Skeletal muscle satellite cell (primary cell): ENCODE data around the gene SIN3B.

Experiments
- H3K27me3 ChIP-seq: 2 replicates; pipeline ENCODE4 v1.7.0; 2013; ENCODE audit warnings: low read length; ENCODE audit not compliant: control insufficient read depth, insufficient read depth
- H3K36me3 ChIP-seq: 2 replicates; pipeline ENCODE4 v1.7.0; 2013; ENCODE audit warnings: mild to moderate bottlenecking, control low read depth, low read length; ENCODE audit not compliant: insufficient read depth
- H3K4me1 ChIP-seq: 2 replicates; pipeline ENCODE4 v1.7.0; 2013; ENCODE audit warnings: low read length; ENCODE audit not compliant: control insufficient read depth, insufficient read depth
- H3K4me2 ChIP-seq: 2 replicates; pipeline ENCODE4 v1.7.0; 2013; ENCODE audit warnings: mild to moderate bottlenecking, low read length
- H3K4me3 ChIP-seq: 2 replicates; pipeline ENCODE4 v1.7.0; 2013; ENCODE audit warnings: low read length
- H3K9ac ChIP-seq: 2 replicates; pipeline ENCODE4 v1.7.0; 2013; ENCODE audit warnings: mild to moderate bottlenecking, low read depth, low read length, moderate library complexity
- H3K9me3 ChIP-seq: replicated peaks from 2 replicates; pipeline ENCODE4 v1.7.0; 2013; ENCODE audit warnings: mild to moderate bottlenecking, control low read depth, low read length

The SIN3B gene

DNA sequence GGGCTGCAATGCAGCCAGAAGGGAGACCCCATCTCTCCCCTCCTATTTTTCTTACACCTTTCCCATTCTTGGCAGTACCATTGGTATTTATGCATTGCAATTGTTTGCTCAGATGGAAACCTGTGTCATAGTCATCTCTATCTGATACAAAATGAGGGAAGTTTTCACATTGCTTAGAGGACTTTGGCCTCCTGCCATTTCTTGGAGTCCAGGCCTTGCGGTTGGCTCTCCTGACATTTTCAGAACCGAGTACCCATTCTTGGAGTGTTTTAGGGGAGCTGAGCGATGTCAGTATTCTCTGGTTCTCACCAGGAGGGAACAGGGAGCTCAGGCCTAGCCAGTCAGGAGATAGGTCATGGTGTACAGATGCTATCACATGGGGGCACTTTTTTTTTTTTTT lies 1.5 kb downstream of the SIN3B start:
- Histone ChIP-seq H3K4me3 (peak overlapping the region; percentile 90), H3K36me3 (peaks cover 29% of the 10 kb centered on the region), H3K9me3 (no peaks in the 10 kb centered on the region), H3K4me1 (peaks cover 15% of the 10 kb centered on the region), H3K9ac (peak overlapping the region; percentile 89), H3K4me2 (peak overlapping the region; percentile 89), H3K27me3 (peaks cover 5% of the 10 kb centered on the region)

- Histone ChIP-seq H3K4me1 (peaks cover 15% of the 10 kb centered on the region), H3K27me3 (no peaks in the 10 kb centered on the region), H3K9ac (no peak overlapping the region), H3K9me3 (no peaks in the 10 kb centered on the region), H3K4me3 (no peak overlapping the region), H3K36me3 (peaks cover 37% of the 10 kb centered on the region), H3K4me2 (no peak overlapping the region)
Measured at GRCh38 chr19:16831531-16831930, 2.3 kb downstream of the SIN3B start.

DNA sequence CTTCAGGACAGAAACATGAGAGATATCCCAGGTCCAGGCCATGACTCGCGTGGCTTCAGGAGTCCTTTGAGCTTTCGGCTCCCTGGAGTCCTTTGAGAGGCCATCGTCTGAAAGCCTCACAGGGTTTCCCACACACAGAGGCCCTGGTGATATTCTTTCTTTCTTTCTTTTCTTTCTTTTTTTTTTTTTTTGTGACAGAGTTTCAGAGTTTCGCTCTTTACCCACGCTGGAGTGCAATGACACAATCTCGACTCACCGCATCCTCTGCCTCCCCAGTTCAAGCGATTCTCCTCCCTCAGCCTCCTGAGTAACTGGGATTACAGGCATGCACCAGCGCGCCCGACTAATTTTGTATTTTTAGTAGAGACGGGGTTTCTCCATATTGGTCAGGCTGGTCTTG lies 5.5 kb downstream of the SIN3B start:
- Histone ChIP-seq H3K4me3 (no peak overlapping the region), H3K27me3 (no peaks in the 10 kb centered on the region), H3K4me2 (no peak overlapping the region), H3K4me1 (peaks cover 15% of the 10 kb centered on the region), H3K9me3 (no peaks in the 10 kb centered on the region), H3K36me3 (peaks cover 60% of the 10 kb centered on the region), H3K9ac (no peak overlapping the region)

DNA sequence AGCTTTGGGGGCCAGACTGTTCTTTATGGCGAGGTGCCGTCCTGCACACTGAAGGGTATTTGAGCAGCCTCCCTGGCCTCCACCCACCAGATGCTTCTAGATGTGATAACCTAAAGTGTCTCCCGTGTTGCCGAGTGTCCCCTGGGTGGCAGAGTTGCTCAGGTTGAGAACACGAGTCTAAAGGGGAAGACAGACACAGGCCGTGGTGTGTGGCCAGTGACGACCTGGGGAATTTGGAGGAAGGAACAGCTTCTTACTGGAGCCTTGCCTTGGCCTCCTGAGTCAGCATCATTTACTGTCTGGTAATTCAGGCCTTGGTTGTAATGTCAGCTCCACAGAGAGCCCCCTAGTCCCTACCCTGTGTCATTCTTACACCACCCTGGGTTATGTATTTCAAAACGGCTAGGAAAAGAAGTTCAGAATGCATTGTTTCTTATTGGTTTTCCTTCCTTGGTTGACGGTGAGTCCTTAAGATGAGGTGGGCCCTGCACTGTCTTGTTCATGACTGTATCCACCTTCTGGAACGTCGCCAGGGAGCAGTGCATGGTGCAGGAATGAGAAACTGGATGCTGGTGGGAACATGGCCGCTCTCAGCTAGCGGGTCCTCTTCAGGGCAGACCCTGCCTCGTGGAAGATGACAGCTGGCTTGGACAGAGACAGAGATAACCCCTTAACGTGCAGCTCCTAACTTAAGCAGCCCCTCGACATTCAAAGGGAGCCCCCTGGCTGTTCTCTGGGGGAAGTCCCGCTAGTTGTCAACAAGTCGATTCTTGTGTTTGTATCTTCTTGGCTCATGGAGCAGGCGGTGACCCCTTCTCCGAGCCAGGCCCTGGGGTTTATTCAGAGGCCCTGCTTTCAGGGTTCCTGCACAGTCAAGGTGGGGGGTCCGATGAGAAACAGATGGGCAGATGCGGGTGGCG lies 7.2 kb downstream of the SIN3B start:
- Histone ChIP-seq H3K27me3 (no peaks in the 10 kb centered on the region), H3K4me1 (peaks cover 8% of the 10 kb centered on the region), H3K4me3 (no peak overlapping the region), H3K9ac (no peak overlapping the region), H3K36me3 (peaks cover 72% of the 10 kb centered on the region), H3K4me2 (no peak overlapping the region), H3K9me3 (no peaks in the 10 kb centered on the region)

DNA sequence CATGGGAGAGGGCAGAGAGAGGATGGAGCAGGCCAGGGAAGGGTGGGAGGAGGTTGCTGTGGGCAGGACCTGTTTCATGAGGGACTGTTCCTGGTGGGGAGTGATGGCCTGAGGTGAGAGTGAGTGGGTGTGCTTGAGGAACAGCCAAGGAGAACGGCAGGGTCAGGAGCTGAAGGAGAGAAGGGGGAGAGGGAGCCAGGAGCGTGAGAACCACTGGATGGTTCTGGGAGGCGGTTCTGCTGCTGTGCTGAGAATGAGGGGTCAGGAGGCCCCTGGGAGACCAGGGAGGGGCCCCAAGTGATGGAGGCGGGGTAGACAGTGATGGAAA lies 7.8 kb downstream of the SIN3B start:
- H3K9ac ChIP-seq = no peak overlapping the region
- no peak overlapping the region for H3K4me2 ChIP-seq
- peaks cover 70% of the 10 kb centered on the region for H3K36me3 ChIP-seq
- no peaks in the 10 kb centered on the region for H3K27me3 ChIP-seq
- no peaks in the 10 kb centered on the region for H3K9me3 ChIP-seq
- no peak overlapping the region for H3K4me3 ChIP-seq
- H3K4me1 ChIP-seq = peaks cover 8% of the 10 kb centered on the region

GRCh38 chr19:16841391-16841926 lies 12.3 kb downstream of the SIN3B start:
- no peaks in the 10 kb centered on the region for H3K4me1 ChIP-seq
- H3K4me2 ChIP-seq = no peak overlapping the region
- H3K27me3 ChIP-seq = no peaks in the 10 kb centered on the region
- no peak overlapping the region for H3K4me3 ChIP-seq
- H3K36me3 ChIP-seq = peaks cover 73% of the 10 kb centered on the region
- no peak overlapping the region for H3K9ac ChIP-seq
- H3K9me3 ChIP-seq = no peaks in the 10 kb centered on the region

- no peak overlapping the region for H3K4me2 ChIP-seq
- H3K9me3 ChIP-seq = no peaks in the 10 kb centered on the region
- no peak overlapping the region for H3K4me3 ChIP-seq
- H3K36me3 ChIP-seq = peaks cover 68% of the 10 kb centered on the region
- H3K9ac ChIP-seq = no peak overlapping the region
- peaks cover 26% of the 10 kb centered on the region for H3K4me1 ChIP-seq
- H3K27me3 ChIP-seq = no peaks in the 10 kb centered on the region
Measured at GRCh38 chr19:16846901-16847300, 17.7 kb downstream of the SIN3B start.

DNA sequence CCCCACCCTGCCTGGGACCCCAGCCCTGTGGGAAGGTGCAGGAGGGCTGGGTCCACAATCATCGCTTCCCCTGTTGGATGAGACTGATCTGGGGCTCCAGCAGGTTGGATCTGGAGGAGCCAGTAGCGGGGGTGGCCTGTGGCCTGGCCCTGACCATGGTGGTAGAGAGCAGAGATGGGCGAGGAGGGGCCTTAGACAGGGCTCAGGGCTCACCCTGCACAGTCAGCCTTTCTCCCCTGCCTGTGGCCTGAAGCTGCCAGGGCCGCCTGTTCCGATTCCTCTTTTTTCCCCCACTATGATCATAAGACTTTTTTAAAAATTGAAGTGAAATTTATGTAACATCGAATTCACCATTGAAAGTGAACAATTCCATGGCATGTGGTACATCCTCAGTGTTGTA lies 18.2 kb downstream of the SIN3B start:
- no peak overlapping the region for H3K9ac ChIP-seq
- peaks cover 26% of the 10 kb centered on the region for H3K4me1 ChIP-seq
- H3K4me3 ChIP-seq = no peak overlapping the region
- H3K4me2 ChIP-seq = no peak overlapping the region
- H3K9me3 ChIP-seq = no peaks in the 10 kb centered on the region
- peaks cover 73% of the 10 kb centered on the region for H3K36me3 ChIP-seq
- H3K27me3 ChIP-seq = no peaks in the 10 kb centered on the region

DNA sequence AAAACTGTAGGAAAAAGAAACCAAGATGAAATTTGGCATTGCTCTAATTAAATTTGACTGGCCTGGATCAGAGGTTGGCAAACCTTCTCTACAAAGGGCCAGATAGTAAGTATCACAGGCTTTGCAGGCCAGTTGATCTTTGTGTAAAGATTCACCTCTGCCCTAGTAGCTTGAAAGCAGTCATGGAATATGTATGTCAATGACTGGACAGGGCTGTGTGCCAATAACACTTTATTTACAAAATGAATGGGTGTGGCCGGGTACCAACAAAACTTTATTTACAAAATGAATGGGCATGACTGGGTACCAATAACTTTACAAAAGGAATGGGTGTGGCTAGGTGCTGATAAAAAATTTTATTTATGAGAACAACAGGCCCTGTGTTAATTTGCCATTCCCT lies 20.0 kb downstream of the SIN3B start:
- H3K4me2 ChIP-seq = no peak overlapping the region
- no peak overlapping the region for H3K9ac ChIP-seq
- no peak overlapping the region for H3K4me3 ChIP-seq
- H3K4me1 ChIP-seq = peaks cover 26% of the 10 kb centered on the region
- H3K27me3 ChIP-seq = no peaks in the 10 kb centered on the region
- H3K9me3 ChIP-seq = no peaks in the 10 kb centered on the region
- peaks cover 74% of the 10 kb centered on the region for H3K36me3 ChIP-seq

DNA sequence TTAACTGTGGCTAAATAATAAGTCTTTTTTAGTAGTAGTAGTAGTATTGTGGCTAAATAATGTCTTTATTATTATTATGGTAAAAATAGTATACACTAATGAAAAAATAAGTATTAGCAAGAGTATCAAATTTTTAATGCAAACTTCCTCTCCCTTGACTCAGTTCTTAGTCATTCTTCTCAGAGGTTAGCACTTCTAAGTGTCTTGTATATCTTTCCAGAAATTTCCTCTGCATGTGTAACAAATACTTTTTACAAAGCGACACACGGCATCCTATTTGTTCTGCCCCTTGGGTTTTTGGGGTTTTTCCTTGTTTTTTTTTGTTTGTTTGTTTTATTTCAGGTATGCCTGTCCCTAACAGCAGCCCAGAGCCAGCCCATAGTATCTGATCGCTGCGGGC lies 20.9 kb downstream of the SIN3B start:
- H3K4me2 ChIP-seq = no peak overlapping the region
- no peaks in the 10 kb centered on the region for H3K9me3 ChIP-seq
- no peak overlapping the region for H3K4me3 ChIP-seq
- no peak overlapping the region for H3K9ac ChIP-seq
- peaks cover 26% of the 10 kb centered on the region for H3K4me1 ChIP-seq
- H3K36me3 ChIP-seq = peaks cover 79% of the 10 kb centered on the region
- no peaks in the 10 kb centered on the region for H3K27me3 ChIP-seq

DNA sequence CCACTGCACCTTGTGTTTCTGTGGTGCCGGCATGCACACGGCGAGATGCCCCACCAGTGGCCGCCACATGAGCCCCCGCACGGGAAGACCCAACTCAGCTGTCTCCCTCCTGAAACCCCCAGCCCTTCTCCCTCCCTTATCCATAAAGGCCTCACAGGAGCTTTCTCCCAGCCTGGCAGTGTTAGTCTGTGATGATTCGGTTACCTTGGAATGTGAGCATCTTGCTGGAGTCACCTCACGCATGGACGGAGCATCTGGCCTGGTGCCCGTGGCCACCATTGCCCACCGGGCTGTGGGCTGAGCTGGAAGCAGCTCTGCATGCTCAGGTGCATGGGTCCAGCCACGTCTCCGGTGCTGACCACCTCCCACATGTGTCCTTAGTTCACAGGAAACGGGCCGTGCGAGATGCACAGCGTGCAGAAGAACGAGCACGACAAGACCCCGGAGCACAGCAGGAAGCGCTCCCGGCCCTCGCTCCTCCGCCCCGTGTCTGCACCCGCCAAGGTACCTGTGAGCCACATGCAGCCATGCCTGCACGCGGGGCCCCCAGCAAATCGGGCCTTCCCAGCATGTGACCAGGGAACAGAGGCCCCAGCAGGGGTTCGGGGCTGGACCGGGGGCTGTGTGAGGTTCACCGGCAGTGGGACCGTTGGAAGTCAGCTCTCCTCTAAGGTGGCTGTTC lies 22.0 kb downstream of the SIN3B start:
- Histone ChIP-seq H3K27me3 (no peaks in the 10 kb centered on the region), H3K36me3 (peaks cover 73% of the 10 kb centered on the region), H3K9me3 (no peaks in the 10 kb centered on the region), H3K4me3 (no peak overlapping the region), H3K4me2 (peak overlapping the region; percentile 42), H3K4me1 (peaks cover 26% of the 10 kb centered on the region), H3K9ac (no peak overlapping the region)
